HG03520 (cell line): ENCODE data around the gene SLC9A7.
A peak's percentile ranks its signal among the peaks of the same experiment; 100 is the strongest.

Source experiments
- ATAC-seq: cut with Tn5 transposase; IDR thresholded peaks from one replicate; pipeline ENCODE4 v1.9.1; 2021; ENCODE audit warnings: mild to moderate bottlenecking, moderate library complexity; ENCODE audit not compliant: unreplicated experiment

SLC9A7 gene

GRCh38 chrX:46653482-46653881 is 105.4 kb downstream of the SLC9A7 start:
- ATAC-seq = no peak

GRCh38 chrX:46649421-46650260 is 109.3 kb downstream of the SLC9A7 start:
- no peak for ATAC-seq

GRCh38 chrX:46648660-46649059 is 110.3 kb downstream of the SLC9A7 start:
- ATAC-seq = no peak

- no peak for ATAC-seq
Observed at GRCh38 chrX:46647251-46647650, 111.7 kb downstream of the SLC9A7 start.

GRCh38 chrX:46645614-46646013 is 113.3 kb downstream of the SLC9A7 start:
- no peak for ATAC-seq

GRCh38 chrX:46643636-46644035 is 115.3 kb downstream of the SLC9A7 start:
- ATAC-seq = no peak

GRCh38 chrX:46642145-46642544 is 116.8 kb downstream of the SLC9A7 start:
- no peak for ATAC-seq

GRCh38 chrX:46637938-46638337 is 121.0 kb downstream of the SLC9A7 start:
- ATAC-seq = peak; percentile 66

- no peak for ATAC-seq
Observed at GRCh38 chrX:46636223-46636622, 122.7 kb downstream of the SLC9A7 start.

- ATAC-seq = no peak
Observed at GRCh38 chrX:46635186-46635585, 123.7 kb downstream of the SLC9A7 start.

GRCh38 chrX:46634577-46634976 is 124.3 kb downstream of the SLC9A7 start:
- no peak for ATAC-seq

GRCh38 chrX:46630141-46630540 is 128.8 kb downstream of the SLC9A7 start:
- ATAC-seq = no peak

- peak; percentile 91 for ATAC-seq
Observed at GRCh38 chrX:46628460-46629371, 130.2 kb downstream of the SLC9A7 start.

GRCh38 chrX:46627711-46628419 is 131.1 kb downstream of the SLC9A7 start:
- no peak for ATAC-seq

- no peak for ATAC-seq
Observed at GRCh38 chrX:46627062-46627461, 131.9 kb downstream of the SLC9A7 start.

GRCh38 chrX:46626566-46626965 is 132.4 kb downstream of the SLC9A7 start:
- ATAC-seq = no peak

- no peak for ATAC-seq
Observed at GRCh38 chrX:46624090-46624786, 134.7 kb downstream of the SLC9A7 start.

- no peak for ATAC-seq
Observed at GRCh38 chrX:46621572-46621971, 137.3 kb downstream of the SLC9A7 start.

- no peak for ATAC-seq
Observed at GRCh38 chrX:46620505-46620904, 138.4 kb downstream of the SLC9A7 start.

- no peak for ATAC-seq
Observed at GRCh38 chrX:46618947-46619346, 140.0 kb downstream of the SLC9A7 start.

GRCh38 chrX:46617906-46618305 is 141.0 kb downstream of the SLC9A7 start:
- ATAC-seq = no peak
